Lower leg skin (tissue), 3 donors: ENCODE measurements around the gene PPARG.

Experiments
- CTCF ChIP-seq, 3 donors: fragments of 450-650 bp; IDR thresholded peaks; one replicate each; pipeline ENCODE4 v1.5.1; 2016; ENCODE audit warnings: antibody characterized with exemption in 3 of 3, mild to moderate bottlenecking in 3 of 3, moderate library complexity in 2 of 3
- POLR2A ChIP-seq, 2 donors: fragments of 450-650 bp; IDR thresholded peaks; one replicate each; pipeline ENCODE4 v1.6.1; 2016 to 2017; ENCODE audit warnings: antibody characterized with exemption in 2 of 2, mild to moderate bottlenecking in 1 of 2, moderate library complexity in 1 of 2

- TF ChIP-seq CTCF (IDR thresholded peaks at IDR 0.05) (no peak), POLR2A (IDR thresholded peaks at IDR 0.05) (no peak)
Observed at GRCh38 chr3:12462159-12462947, 173.5 kb downstream of the PPARG start.
